HCT116 (cell line): ENCODE data around the gene AFAP1. TPM values are rescaled to one million over a fixed set of nuclear protein-coding genes. Genes with fewer than 3 reads are reported as not detected.

Experiments
- ATAC-seq: fragments of 200-7000 bp; cut with Tn5 transposase; 2 replicates; pipeline ENCODE4 v1.9.1; 2020; ENCODE audit warnings: mild to moderate bottlenecking, moderate library complexity
- BruUV-seq: library from RNA; stranded (reverse); fragments of 400-500 nt; replicated peaks from 2 replicates; lab custom pipeline; 2021; lab: Mats Ljungman, UMichigan
- CTCF ChIA-PET: fragments of 300-600 bp; sonication (Branson Sonifier 250); formaldehyde crosslinking; loops from one replicate; lab custom pipeline; 2021; ENCODE audit warnings: antibody characterized with exemption; lab: Charles Lee
- POLR2A ChIA-PET: fragments of 300-600, 350-600 bp; sonication (Branson Sonifier 250); formaldehyde crosslinking; loops from one replicate; lab custom pipeline; 2021; ENCODE audit warnings: antibody characterized with exemption; lab: Charles Lee
- RAD21 ChIA-PET, 2 experiments: fragments of 300-600 bp; sonication (Branson Sonifier 250); formaldehyde crosslinking; loops; one replicate each; lab custom pipeline; 2023; ENCODE audit warnings: low total read pairs in 2 of 2; ENCODE audit not compliant: uncharacterized antibody in 2 of 2, unreplicated experiment in 2 of 2, low non-redundant PET in 1 of 2; lab: Charles Lee
- DNase-seq: peaks from one replicate; pipeline ENCODE4 v3.0.0-alpha.2; 2010; ENCODE audit warnings: low read depth, low spot score
- H2AFZ ChIP-seq: fragments of 200-600 bp; shearing (Covaris generic), sonication (generic); 2 replicates; pipeline ENCODE4 v1.6.1; 2017; ENCODE audit warnings: low read depth, mixed run types, mixed read lengths, antibody characterized with exemption, low read length; ENCODE audit not compliant: poor library complexity, severe bottlenecking
- H3K27ac ChIP-seq: 2 replicates; pipeline ENCODE4 v1.5.1; 2012; ENCODE audit warnings: low read depth, low read length
- H3K27me3 ChIP-seq: fragments of 200-600 bp; sonication (generic); 2 replicates; pipeline ENCODE4 v1.6.1; 2016; ENCODE audit warnings: mixed run types, low read length, mixed read lengths; ENCODE audit not compliant: insufficient read depth
- H3K36me3 ChIP-seq, 2 experiments: fragments of 200-500 bp in 1 of 2; fragments of 200-600 bp in 1 of 2; sonication (Bioruptor generic) in 1 of 2; sonication (generic) in 1 of 2; 2 replicates each; pipeline versions ENCODE4 v1.5.1 to v1.6.1; 2014 to 2016; ENCODE audit warnings: low read length in 2 of 2, inconsistent platforms in 1 of 2, mixed read lengths in 1 of 2, mixed run types in 1 of 2; ENCODE audit not compliant: insufficient read depth in 2 of 2, control insufficient read depth in 1 of 2
- H3K4me1 ChIP-seq, 2 experiments: fragments of 200-600 bp in 1 of 2; sonication (generic) in 1 of 2; 2 replicates each; pipeline versions ENCODE4 v1.5.1 to v1.6.1; 2012 to 2017; ENCODE audit warnings: low read length in 2 of 2, inconsistent platforms in 1 of 2, mild to moderate bottlenecking in 1 of 2, mixed read lengths in 1 of 2, mixed run types in 1 of 2, moderate library complexity in 1 of 2; ENCODE audit not compliant: insufficient read depth in 2 of 2, control insufficient read depth in 1 of 2
- H3K4me2 ChIP-seq: fragments of 200-600 bp; sonication (generic); 2 replicates; pipeline ENCODE4 v1.6.1; 2017; ENCODE audit warnings: mixed run types, low read length, mixed read lengths
- H3K4me3 ChIP-seq, 2 experiments: fragments of 200-600 bp in 1 of 2; sonication (generic) in 1 of 2; replicated peaks in 1 of 2; 2 replicates each; pipeline ENCODE4 v1.5.1; 2011 to 2016; ENCODE audit warnings: low read length in 2 of 2, control low read depth in 1 of 2, low read depth in 1 of 2, mild to moderate bottlenecking in 1 of 2, mixed read lengths in 1 of 2, mixed run types in 1 of 2
- H3K79me2 ChIP-seq: fragments of 200-600 bp; sonication (generic); 2 replicates; pipeline ENCODE4 v1.6.1; 2017; ENCODE audit warnings: mild to moderate bottlenecking, mixed run types, low read length, moderate library complexity, mixed read lengths; ENCODE audit not compliant: insufficient read depth
- H3K9ac ChIP-seq: fragments of 200-600 bp; sonication (generic); 2 replicates; pipeline ENCODE4 v1.6.1; 2016; ENCODE audit warnings: low read length, mixed read lengths
- H3K9me2 ChIP-seq: fragments of 200-600 bp; sonication (generic), shearing (Covaris generic); 2 replicates; pipeline ENCODE4 v1.6.1; 2017; ENCODE audit warnings: mixed run types, mild to moderate bottlenecking, moderate library complexity; ENCODE audit not compliant: insufficient read depth
- H3K9me3 ChIP-seq, 2 experiments: fragments of 200-500 bp in 1 of 2; fragments of 200-600 bp in 1 of 2; sonication (Bioruptor generic) in 1 of 2; sonication (generic) in 1 of 2; 2 replicates each; pipeline ENCODE4 v1.6.1; 2014 to 2017; ENCODE audit warnings: low read length in 2 of 2, mixed read lengths in 2 of 2, inconsistent platforms in 1 of 2, low read depth in 1 of 2, mild to moderate bottlenecking in 1 of 2, mixed run types in 1 of 2, moderate library complexity in 1 of 2; ENCODE audit not compliant: control insufficient read depth in 1 of 2, insufficient read depth in 1 of 2
- H4K20me1 ChIP-seq: fragments of 200-600 bp; sonication (generic), shearing (Covaris generic); 2 replicates; pipeline ENCODE4 v1.6.1; 2017; ENCODE audit warnings: mixed run types, mild to moderate bottlenecking, moderate library complexity; ENCODE audit not compliant: insufficient read depth
- CBX3 ChIP-seq: IDR thresholded peaks from 2 replicates; pipeline ENCODE4 v1.6.1; 2012; ENCODE audit warnings: low read depth
- EZH2 ChIP-seq: fragments of 200-600 bp; sonication (generic); IDR thresholded peaks from 2 replicates; pipeline ENCODE4 v1.6.1; 2017; ENCODE audit warnings: antibody characterized with exemption, mixed run types
- JUND ChIP-seq: IDR thresholded peaks from 2 replicates; pipeline ENCODE4 v1.6.1; 2012
- MAX ChIP-seq: IDR thresholded peaks from 2 replicates; pipeline ENCODE4 v1.6.1; 2012
- SIN3A ChIP-seq: IDR thresholded peaks from 2 replicates; pipeline ENCODE4 v1.6.1; 2012; ENCODE audit warnings: low read depth
- TCF7L2 ChIP-seq: IDR thresholded peaks from 2 replicates; pipeline ENCODE4 v1.7.0; 2011; ENCODE audit warnings: borderline replicate concordance, inconsistent platforms; ENCODE audit not compliant: insufficient read depth, insufficient read length; ENCODE audit errors: extremely low read depth
- ZFX ChIP-seq: fragments of 450-650 bp; IDR thresholded peaks from 2 replicates; pipeline ENCODE4 v1.6.1; 2017
- ZNF274 ChIP-seq: fragments of 200-500 bp; sonication (Bioruptor generic); IDR thresholded peaks from 2 replicates; pipeline ENCODE4 v1.6.1; 2014; ENCODE audit warnings: mild to moderate bottlenecking, low read depth, low read length, inconsistent platforms
- intact Hi-C: fragments of 100-400 bp; cut with micrococcal nuclease; formaldehyde crosslinking; loops from 2 replicates; pipeline ENCODE4 v1.10.0; 2022
- total RNA-seq: library from RNA; stranded (reverse); gene quantifications from one replicate; pipeline ENCODE4 v1.2.1, GENCODE V29; 2021; ENCODE audit not compliant: unreplicated experiment

AFAP1 gene
- total RNA-seq, 1 experiment from 2014 or later, result 19.4 TPM

GRCh38 chr4:7902826-7903225, 36.8 kb downstream of the AFAP1 start:
- Histone ChIP-seq H3K4me1 (0 out of 4 replicates have a peak, but pooled peaks cover 0 to 6% of the 10 kb centered on the region in 2 experiments), H2AFZ (no peak overlapping the region), H3K4me2 (no peak overlapping the region), H3K4me3 (no peak overlapping the region), H3K9me3 (no peaks in the 10 kb centered on the region), H3K9ac (no peak overlapping the region), H4K20me1 (no peaks in the 10 kb centered on the region), H3K27ac (no peak overlapping the region), H3K9me2 (no peaks in the 10 kb centered on the region), H3K79me2 (peaks cover 12% of the 10 kb centered on the region), H3K27me3 (no peaks in the 10 kb centered on the region), H3K36me3 (no peaks in the 10 kb centered on the region)
- ATAC-seq (no peak), DNase-seq (no peak)
- no peak for TF ChIP-seq ZNF274
- TF ChIP-seq MAX, result no peak
- no peak for TF ChIP-seq TCF7L2
- TF ChIP-seq ZFX, result no peak
- TF ChIP-seq JUND, result no peak
- no peak for TF ChIP-seq CBX3
- BruUV-seq, result no TSS peak
- RAD21 ChIA-PET, result no interaction called here
- POLR2A ChIA-PET, result no interaction called here
- CTCF ChIA-PET, result no interaction called here
- intact Hi-C loops, result no loop called here

- ChIA-PET POLR2A (no interaction called here), RAD21 (no interaction called here), CTCF (no interaction called here)
- intact Hi-C loops, result no loop called here
- ATAC-seq (no peak), DNase-seq (no peak)
- Histone ChIP-seq H2AFZ (no peak overlapping the region), H3K4me2 (no peak overlapping the region), H3K79me2 (peaks cover 12% of the 10 kb centered on the region), H3K9me3 (no peaks in the 10 kb centered on the region), H3K36me3 (no peaks in the 10 kb centered on the region), H3K27me3 (no peaks in the 10 kb centered on the region), H3K4me1 (0 out of 4 replicates have a peak, but pooled peaks cover 0 to 6% of the 10 kb centered on the region in 2 experiments), H3K9me2 (no peaks in the 10 kb centered on the region), H4K20me1 (no peaks in the 10 kb centered on the region), H3K9ac (no peak overlapping the region)
- no TSS peak for BruUV-seq
- no peak for TF ChIP-seq EZH2
- TF ChIP-seq SIN3A, result no peak
- TF ChIP-seq ZFX, result no peak
- TF ChIP-seq, all 23 proteins: peak for 0
- Histone ChIP-seq H3K4me3 (no peak overlapping the region), H3K27ac (no peak overlapping the region)
Measured at GRCh38 chr4:7902101-7902553, 37.5 kb downstream of the AFAP1 start.
